ENCODE results near the gene DHRSX.

- TF ChIP-seq CTCF (IDR thresholded peaks at IDR 0.05) (no peak), EZH2 (IDR thresholded peaks at IDR 0.05) (no peak)
Measured at GRCh38 chrX:2376166-2376565, 124.6 kb downstream of the DHRSX start.

All from neural progenitor cell (in vitro differentiated cells).